ENCODE measurements around the gene OR10J5. TPM values are rescaled to one million over a fixed set of nuclear protein-coding genes. Genes with fewer than 3 reads are reported as not detected.
"Not testable (repeated sequence)": the region's sequence is repeated elsewhere in the genome, so short reads cannot be mapped to it uniquely, and the experiment has no call there.

The OR10J5 gene
- total RNA-seq, 2 experiments from 2014 or later: not detected

GRCh38 chr1:159532922-159533321 is 2.9 kb downstream of the OR10J5 start:
- no peak overlapping the region for H3K27ac ChIP-seq (ENCODE audit: low read depth in 1 of 2, low read length in 2 of 2)
- intact Hi-C loops (cut with DNase I, micrococcal nuclease): no loop called here
- H3K36me3 ChIP-seq (ENCODE audit: insufficient read depth, low read length): no peaks in the 10 kb centered on the region
- ATAC-seq (ENCODE audit: poor library complexity): no peak
- H3K9me3 Mint-ChIP-seq: peaks cover 5% of the 10 kb centered on the region
- no peak overlapping the region for H3K4me3 Mint-ChIP-seq
- peaks cover 0 to 8% of the 10 kb centered on the region in 2 experiments for H3K27me3 ChIP-seq (ENCODE audit: control insufficient read depth in 1 of 2, insufficient read depth in 2 of 2, low read length in 2 of 2)
- H3K27me3 Mint-ChIP-seq: peaks cover 36% of the 10 kb centered on the region
- no peaks in the 10 kb centered on the region for H3K4me1 ChIP-seq (ENCODE audit: insufficient read depth, low read length)
- H3K36me3 Mint-ChIP-seq (ENCODE audit: low read depth): no peaks in the 10 kb centered on the region
- ChIA-PET CTCF (no interaction called here), POLR2A (no interaction called here)
- DNase-seq: no peak
- no peaks in the 10 kb centered on the region for H3K4me1 Mint-ChIP-seq (ENCODE audit: low read depth)
- H3K27ac Mint-ChIP-seq: no peak overlapping the region
- no peak overlapping the region for H3K4me3 ChIP-seq (ENCODE audit: low read length)
- H3K9me3 ChIP-seq (ENCODE audit: control insufficient read depth in 1 of 2, insufficient read depth in 1 of 2, low read length in 2 of 2): peaks cover 9 to 11% of the 10 kb centered on the region in 2 experiments
- TF ChIP-seq CTCF (IDR thresholded peaks at IDR 0.05): no peak

DNA sequence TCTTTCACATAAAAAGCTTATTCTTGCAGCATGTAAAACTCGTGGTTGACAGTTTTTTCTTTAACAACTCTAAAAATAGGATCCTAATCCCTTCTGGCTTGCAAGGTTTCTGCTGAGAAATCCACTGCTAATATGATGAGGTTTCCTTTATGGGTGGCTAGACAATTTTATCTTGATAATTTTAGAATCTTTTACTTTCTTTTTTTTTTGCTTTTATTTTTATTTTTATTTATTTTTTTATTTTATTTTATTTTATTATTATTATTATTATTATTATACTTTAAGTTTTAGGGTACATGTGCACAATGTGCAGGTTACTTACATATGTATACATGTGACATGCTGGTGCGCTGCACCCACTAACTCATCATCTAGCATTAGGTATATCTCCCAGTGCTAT is 11.0 kb downstream of the OR10J5 start:
- H3K9me3 ChIP-seq (ENCODE audit: control insufficient read depth in 1 of 2, insufficient read depth in 1 of 2, low read length in 2 of 2): peaks cover 12 to 18% of the 10 kb centered on the region in 2 experiments
- H3K36me3 ChIP-seq (ENCODE audit: insufficient read depth, low read length); DNase-seq; H3K27ac ChIP-seq (ENCODE audit: low read depth in 1 of 2, low read length in 2 of 2); H3K4me1 Mint-ChIP-seq (ENCODE audit: low read depth); CTCF ChIA-PET; H3K4me1 ChIP-seq (ENCODE audit: insufficient read depth, low read length); H3K9me3 Mint-ChIP-seq; POLR2A ChIA-PET; H3K4me3 Mint-ChIP-seq; H3K27me3 Mint-ChIP-seq; ATAC-seq (ENCODE audit: poor library complexity); H3K27me3 ChIP-seq (ENCODE audit: control insufficient read depth in 1 of 2, insufficient read depth in 2 of 2, low read length in 2 of 2); H3K36me3 Mint-ChIP-seq (ENCODE audit: low read depth); H3K4me3 ChIP-seq (ENCODE audit: low read length); intact Hi-C loops (cut with DNase I, micrococcal nuclease); H3K27ac Mint-ChIP-seq: not testable (repeated sequence)

DNA sequence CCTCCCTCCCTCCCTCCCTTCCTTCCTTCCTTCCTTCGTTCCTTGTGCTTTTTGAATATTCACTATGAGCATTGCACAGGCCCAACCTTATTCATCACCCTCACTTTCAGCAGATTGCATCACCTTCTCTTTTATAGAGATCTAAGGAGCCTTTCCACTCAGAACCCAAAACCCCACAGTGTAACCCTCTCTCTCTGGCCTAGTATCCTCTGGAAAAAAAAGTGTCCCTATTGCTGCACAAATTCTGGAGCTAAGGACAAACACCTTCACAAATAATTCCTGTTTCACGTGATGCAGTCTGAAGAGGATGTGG is 25.6 kb downstream of the OR10J5 start:
- POLR2A ChIA-PET: no interaction called here
- Mint-ChIP-seq H3K27me3 (peaks cover 20% of the 10 kb centered on the region), H3K4me3 (no peak overlapping the region), H3K27ac (no peak overlapping the region), H3K36me3 (ENCODE audit: low read depth) (no peaks in the 10 kb centered on the region), H3K9me3 (peaks cover 14% of the 10 kb centered on the region), H3K4me1 (ENCODE audit: low read depth) (no peaks in the 10 kb centered on the region)
- ATAC-seq (ENCODE audit: poor library complexity): no peak
- no peaks in the 10 kb centered on the region for H3K36me3 ChIP-seq (ENCODE audit: insufficient read depth, low read length)
- no peaks in the 10 kb centered on the region for H3K27me3 ChIP-seq (ENCODE audit: control insufficient read depth in 1 of 2, insufficient read depth in 2 of 2, low read length in 2 of 2)
- intact Hi-C loops (cut with DNase I, micrococcal nuclease): no loop called here
- H3K4me3 ChIP-seq (ENCODE audit: low read length): no peak overlapping the region
- H3K9me3 ChIP-seq (ENCODE audit: control insufficient read depth in 1 of 2, insufficient read depth in 1 of 2, low read length in 2 of 2): peaks cover 0 to 8% of the 10 kb centered on the region in 2 experiments
- no peaks in the 10 kb centered on the region for H3K4me1 ChIP-seq (ENCODE audit: insufficient read depth, low read length)
- no peak for DNase-seq
- TF ChIP-seq CTCF (IDR thresholded peaks at IDR 0.05): no peak
- H3K27ac ChIP-seq (ENCODE audit: low read depth in 1 of 2, low read length in 2 of 2): no peak overlapping the region
- CTCF ChIA-PET: no interaction called here

- Mint-ChIP-seq H3K27ac (no peak overlapping the region), H3K36me3 (ENCODE audit: low read depth) (no peaks in the 10 kb centered on the region), H3K27me3 (peaks cover 20% of the 10 kb centered on the region), H3K4me1 (ENCODE audit: low read depth) (no peaks in the 10 kb centered on the region), H3K4me3 (no peak overlapping the region), H3K9me3 (peaks cover 14% of the 10 kb centered on the region)
- intact Hi-C loops (cut with DNase I, micrococcal nuclease): no loop called here
- Histone ChIP-seq H3K4me3 (ENCODE audit: low read length) (no peak overlapping the region), H3K27me3 (ENCODE audit: control insufficient read depth in 1 of 2, insufficient read depth in 2 of 2, low read length in 2 of 2) (no peaks in the 10 kb centered on the region), H3K4me1 (ENCODE audit: insufficient read depth, low read length) (no peaks in the 10 kb centered on the region), H3K27ac (ENCODE audit: low read depth in 1 of 2, low read length in 2 of 2) (no peak overlapping the region), H3K36me3 (ENCODE audit: insufficient read depth, low read length) (no peaks in the 10 kb centered on the region), H3K9me3 (ENCODE audit: control insufficient read depth in 1 of 2, insufficient read depth in 1 of 2, low read length in 2 of 2) (peaks cover 5 to 8% of the 10 kb centered on the region in 2 experiments)
- no peak for DNase-seq
- no peak for TF ChIP-seq CTCF (IDR thresholded peaks at IDR 0.05)
- ChIA-PET CTCF (no interaction called here), POLR2A (no interaction called here)
- no peak for ATAC-seq (ENCODE audit: poor library complexity)
Observed at GRCh38 chr1:159509440-159510228, 26.2 kb downstream of the OR10J5 start.

Data from CD4-positive, alpha-beta T cell (primary cell).